GM04503 (cell line): ENCODE results near the gene CRISP1.
"Not testable (repeated sequence)": the region's sequence is repeated elsewhere in the genome, so short reads cannot be mapped to it uniquely, and the experiment has no call there.

Experiments used
- DNase-seq: peaks from one replicate; pipeline ENCODE4 v3.0.0-alpha.2; 2012; ENCODE audit warnings: low read depth

The CRISP1 gene, protein sequence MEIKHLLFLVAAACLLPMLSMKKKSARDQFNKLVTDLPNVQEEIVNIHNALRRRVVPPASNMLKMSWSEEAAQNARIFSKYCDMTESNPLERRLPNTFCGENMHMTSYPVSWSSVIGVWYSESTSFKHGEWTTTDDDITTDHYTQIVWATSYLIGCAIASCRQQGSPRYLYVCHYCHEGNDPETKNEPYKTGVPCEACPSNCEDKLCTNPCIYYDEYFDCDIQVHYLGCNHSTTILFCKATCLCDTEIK

DNA sequence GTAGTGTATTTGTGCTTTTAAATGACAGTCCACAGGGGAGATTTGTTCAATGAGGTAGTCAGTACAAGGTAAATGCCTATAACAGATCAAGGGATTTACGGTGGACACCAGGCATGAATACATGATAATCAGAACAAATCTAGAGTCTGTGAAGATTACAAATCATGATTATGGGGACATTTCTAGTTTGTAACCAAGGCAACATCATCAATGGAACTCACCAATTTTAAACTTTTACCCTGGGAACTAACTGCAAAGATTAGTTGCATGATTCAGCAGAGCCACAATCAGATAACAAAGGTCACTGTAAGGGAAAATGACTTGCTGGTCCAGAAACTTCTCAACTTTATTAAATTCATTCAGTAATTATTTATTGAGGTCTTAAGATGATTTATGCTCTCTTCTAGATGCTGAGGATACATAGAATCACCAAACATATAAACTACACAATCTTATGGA, at the start of gene CRISP1:
CRISP1 (minus strand) TSS at position 51 of the 459 bp plus-strand sequence. CDS start 9,135 bp downstream, outside the sequence.
- DNase-seq = no peak

DNA sequence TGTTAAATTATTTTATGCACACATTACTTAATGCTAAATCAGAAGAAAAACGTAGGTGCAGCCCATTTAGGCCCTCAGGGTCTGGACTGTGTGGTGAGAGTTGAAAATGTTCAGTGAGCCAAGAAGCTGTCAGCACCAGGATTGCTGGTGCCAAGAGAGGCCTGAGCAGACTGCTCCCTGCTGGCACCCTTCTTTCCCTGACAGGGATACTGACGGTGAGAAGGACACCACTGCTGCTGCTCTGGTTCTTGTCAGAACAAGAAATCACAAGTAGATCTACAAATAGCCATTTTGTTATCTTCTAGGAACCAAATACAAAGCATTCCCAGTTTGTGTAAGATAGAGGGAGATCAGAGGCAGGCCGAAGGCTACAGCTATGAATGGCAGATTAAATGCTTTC, 48.7 kb upstream of the CRISP1 start:
- no peak for DNase-seq

DNA sequence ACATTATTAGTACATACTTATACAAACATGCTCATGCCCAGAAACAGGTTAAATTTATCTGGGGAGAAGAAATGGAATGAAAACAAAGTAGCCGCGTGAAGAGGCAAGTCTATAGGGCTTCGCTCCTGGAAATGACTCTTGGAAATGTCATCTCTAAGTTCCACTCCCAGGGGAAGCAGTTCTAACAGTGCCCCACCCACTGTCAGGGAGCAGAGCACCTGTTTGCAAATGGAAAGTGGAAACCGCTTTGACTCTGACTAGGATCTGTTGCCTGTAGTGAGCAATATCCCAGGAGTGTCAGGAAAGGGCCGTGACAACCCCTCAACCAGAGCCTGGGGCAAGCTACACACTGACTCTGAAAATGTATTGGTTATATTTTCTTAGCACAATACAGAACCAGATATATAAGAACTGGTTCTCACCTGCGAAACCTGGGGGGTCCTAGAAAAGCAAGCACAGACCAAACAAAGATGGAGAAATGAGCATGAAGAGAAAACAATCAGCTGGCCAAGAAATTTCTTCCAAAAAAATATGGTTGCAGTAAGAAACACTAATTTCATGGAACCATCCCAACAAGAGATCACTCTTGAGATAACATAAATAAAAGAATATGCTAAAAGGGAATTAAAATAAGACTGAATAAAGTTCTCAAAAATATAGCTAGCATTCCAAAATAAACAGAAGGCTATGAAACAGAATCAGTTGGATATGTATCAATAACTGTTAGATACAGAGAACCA, 47.5 kb upstream of the CRISP1 start:
- DNase-seq = no peak

DNA sequence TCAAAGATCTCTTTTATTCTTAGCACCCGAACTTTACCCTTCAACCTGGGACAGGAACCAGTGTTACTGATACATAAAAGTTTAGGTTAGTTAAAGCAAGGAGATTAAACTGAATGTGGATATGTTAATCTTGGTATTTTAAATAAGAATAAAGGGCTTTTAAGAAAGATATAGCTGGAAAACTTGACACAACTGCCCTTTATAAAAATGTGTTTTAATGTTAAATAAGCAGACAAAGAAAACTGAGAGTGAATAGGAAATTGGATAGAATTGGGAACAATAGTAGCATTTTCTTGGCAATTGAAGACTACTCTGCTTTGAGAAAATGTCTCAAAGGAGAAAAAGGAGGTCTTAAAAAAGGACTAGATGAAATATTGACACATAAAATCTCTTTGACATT, 45.9 kb upstream of the CRISP1 start:
- no peak for DNase-seq

DNA sequence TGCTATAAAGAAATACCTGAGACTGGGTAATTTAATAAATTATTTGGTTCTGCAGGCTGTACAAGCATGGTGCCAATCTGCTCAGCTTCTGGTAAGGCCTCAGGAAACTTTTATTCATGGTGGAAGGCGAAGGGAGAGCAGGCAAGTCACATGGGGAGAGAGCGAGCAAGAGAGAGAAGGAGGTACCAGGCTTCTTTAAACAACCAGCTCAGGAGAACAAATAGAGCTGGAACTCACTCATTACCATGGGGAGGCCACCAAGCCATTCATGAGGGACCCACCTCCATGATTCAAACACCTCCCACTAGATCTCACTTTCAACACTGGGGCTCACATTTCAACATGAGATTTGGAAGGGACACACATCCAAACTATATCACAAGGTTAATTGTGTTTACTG, 44.9 kb upstream of the CRISP1 start:
- DNase-seq = no peak

DNA sequence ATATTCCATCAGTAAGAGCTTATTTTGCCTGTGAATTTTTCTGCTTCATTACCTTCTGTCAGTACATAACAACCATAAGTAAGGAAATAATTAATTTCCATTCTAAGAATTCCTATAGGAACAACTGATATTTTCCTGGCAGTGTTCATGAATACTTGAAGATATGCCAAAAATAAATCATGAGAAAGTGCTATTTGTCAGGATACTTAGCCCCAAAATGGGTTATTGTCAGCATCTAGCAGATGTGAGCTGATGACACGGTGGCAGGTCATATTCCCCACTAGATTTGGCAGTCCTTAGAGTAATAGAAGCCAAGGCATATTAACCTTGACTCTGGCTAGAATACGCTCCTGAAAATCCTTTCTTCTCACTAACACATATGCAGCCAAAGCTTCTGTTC, 43.2 kb upstream of the CRISP1 start:
- no peak for DNase-seq

DNA sequence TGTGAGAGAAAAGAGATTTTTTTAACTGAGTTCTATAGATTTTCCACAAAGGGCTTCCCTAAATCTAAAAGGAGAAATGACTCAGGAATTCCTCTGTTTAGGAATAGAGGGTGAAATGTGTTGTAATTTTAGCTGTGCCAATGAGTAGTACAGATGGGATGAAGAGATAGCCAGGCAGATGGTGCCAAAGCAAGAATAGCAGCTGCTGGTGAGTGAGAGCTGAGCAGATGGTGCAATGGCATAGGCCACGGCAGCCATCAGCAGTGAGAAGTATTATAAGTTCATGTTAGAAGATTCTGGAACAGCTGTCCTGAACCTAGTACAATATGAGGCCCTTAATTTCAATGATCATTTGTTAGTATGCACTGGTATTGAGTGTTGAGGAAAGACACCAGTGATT, 40.2 kb upstream of the CRISP1 start:
- no peak for DNase-seq

DNA sequence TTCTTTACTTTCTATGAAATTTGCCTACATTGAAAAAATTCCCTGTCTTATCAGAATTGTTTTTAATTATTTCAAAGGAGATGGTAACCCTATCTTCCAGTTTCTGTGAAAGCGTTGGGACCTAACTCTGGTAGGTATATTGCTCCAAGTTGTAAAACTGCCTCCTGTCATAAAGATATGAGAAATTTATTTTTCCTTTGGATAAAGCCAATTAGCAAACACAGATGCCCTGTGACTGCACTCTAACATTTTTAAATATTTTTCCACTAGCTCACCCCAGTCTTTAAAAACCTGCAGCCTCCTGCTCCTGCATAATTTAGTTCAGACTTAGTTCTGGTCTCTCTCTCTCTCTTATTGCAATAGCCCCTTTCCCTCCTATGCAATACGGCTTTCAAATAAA, 39.0 kb upstream of the CRISP1 start:
- DNase-seq = no peak

DNA sequence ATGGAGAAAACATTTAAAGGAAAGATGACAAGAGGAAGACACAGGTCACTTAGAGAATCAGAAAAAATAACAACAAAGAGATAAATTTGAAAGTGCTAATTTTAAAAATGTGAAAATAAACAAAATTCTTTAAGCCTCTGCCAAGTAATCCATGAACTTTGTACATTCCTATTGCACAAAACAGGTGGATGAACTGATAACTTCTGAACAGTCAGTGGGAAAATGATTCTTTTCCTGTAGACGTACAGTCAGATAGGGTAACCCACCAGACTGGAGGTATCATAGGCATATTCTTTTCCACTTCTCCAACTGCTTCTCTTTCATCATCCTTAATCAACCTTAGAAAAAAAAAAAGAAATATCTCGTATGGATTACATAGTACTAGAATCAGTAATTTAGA, 36.5 kb upstream of the CRISP1 start:
- no peak for DNase-seq

DNA sequence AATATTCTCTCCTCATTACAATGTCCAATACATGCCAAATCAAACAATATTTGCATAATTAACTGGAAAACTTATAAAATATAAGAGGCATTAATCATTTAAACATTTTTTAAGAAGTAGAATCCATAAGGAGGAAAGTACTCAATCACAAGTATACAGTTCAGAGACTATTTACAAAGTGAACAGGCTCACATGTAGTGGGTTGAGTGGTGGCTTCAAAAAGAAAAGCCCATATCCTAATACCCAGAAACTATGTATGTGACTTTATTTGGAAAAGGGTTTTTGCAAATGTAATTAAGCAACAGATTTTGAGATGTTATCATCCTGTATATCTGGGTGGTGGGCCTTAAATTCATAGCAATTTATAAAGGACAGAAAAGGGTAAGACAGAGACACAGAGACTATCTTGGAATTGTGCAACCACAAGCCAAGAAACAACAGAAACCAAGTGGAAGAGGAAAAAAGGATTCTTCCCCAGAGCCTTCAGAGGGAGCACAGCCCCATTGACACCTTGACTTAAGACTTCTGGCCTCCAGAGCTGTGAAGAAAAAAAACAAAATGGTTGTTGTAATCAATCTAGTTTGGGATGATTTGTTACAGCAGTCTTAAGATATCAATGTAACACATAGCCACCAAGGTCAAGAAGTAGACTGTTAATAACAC, 32.7 kb upstream of the CRISP1 start:
- no peak for DNase-seq

DNA sequence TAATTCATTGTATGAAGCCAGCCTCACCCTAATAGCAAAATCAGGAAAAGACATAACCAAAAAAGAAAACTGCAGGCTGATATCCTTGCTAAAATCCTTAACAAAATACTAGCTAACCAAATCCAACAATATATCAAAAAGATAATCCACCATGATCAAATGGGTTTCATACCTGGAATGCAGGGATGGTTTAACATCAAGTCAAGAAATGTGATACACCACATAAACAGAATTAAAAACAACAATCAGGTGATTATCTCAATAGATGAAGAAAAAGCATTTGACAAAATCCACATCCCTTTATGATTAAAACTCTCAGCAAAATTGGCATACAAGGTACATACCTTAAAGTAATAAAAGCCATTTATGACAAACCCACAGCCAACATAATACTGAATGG, 29.2 kb upstream of the CRISP1 start:
- DNase-seq = not testable (repeated sequence)

DNA sequence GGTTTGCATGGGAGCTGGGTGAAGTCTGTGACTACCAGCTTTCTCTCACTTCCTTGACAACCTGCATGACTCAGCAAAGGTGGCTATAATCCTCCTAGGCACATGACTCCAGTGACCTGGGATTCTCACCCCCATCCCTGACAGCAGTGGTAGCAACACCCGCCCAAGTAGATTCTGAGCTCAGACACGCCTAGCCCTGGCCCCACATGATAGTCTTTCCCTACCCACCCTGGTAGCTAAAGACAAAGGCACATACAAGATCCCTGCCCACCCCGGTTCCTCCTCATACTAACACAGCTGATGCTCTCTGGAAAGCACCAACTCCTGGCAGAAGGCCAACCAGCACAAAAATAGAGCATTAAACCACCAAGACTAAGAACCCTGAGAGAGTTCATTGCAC, 25.9 kb upstream of the CRISP1 start:
- DNase-seq = no peak

DNA sequence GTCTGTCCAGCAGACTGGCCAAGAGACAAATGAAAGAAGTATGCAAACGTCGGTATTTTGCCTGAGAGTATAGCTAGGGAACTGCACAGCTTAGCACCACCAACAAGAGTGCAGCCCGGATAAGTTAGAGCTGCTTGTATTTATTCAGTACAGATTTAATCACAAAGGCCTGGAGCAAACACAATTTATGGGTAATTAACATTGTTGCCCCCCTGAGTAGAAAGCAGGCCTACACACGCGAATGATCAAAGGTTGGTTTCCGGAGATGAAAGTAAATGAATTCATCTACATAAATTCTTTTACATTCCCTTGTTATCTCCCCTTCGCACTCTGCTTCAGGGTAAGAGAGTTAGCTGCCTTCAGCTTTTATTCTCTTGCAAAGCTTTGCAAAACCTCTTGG, 24.7 kb upstream of the CRISP1 start:
- no peak for DNase-seq

DNA sequence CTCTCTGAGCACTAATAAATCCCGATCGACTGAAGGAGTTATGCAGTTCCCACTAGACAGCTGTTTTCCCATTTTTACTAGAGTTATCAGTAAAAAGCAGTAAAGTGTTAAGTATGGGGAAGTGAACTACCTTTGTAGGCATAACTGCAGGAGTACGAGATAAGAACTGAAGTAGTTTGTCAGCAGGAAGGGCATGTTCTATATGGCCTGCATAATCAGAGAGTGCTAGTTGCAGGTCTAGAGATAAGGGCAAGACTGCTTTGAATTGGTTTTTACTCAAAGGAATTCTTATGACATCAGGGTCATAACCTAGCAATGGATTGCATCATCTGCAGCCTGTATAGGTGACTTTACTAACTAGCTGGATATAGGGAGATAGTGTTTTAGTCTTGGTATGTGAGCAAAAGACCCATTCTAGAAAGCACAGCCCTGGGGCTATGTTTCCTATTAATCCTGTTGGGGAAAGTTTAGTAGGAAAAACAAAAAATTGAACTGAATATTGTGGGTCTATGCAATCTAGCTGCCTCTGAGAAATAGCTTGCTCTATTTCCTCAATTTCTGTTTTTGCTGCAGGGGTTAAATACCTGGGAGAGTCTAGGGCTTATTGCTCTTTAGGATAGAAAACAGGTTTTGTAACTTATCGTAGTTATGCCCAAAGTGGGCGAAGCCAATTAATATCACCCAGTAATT, 22.6 kb upstream of the CRISP1 start:
- no peak for DNase-seq

DNA sequence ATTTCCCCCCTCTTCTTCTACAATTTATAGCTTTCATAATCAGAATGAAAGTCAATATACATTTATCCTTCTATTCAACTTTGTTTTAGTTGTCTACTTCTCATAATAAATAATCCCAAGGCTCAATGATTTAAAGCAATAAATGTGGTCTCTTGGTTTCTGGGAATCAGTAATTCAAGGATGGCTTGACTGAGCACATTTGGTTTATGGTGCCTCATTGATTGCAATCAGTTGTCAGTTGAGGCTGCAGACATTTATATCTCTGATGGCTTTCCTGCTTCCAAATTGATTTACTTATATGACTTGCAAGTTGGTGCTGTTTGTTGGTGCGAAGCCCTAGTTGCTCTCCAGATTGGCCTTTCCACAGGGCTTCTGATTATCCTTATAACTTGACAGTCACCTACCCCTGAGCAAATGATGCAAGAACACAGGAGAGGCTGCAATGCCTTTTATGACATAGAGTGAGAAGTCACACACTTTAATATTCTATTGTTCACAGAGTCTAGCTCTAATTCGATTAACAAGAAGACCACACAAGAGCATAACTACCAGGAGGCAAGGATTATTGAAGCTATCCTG, 2.7 kb upstream of the CRISP1 start:
- no peak for DNase-seq

DNA sequence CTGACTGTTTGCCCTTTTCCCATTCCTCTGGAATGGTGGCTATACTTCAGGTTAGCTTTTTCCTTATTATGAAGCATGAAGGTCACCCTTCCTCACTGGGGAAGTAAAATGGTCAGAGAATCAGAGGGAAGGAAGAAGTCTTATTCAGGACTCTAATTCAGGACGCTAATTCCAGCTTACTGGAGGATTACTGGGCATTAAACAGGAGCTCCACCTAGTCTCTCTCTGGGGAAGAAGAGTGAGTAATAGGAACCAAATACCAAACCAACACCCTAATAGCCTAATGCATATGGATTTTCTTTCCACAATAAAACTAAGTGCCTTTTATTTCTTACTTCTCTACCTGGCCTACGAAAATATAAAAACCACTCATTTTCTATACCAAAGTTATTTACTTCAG, 10.1 kb downstream of the CRISP1 start:
- DNase-seq = no peak

DNA sequence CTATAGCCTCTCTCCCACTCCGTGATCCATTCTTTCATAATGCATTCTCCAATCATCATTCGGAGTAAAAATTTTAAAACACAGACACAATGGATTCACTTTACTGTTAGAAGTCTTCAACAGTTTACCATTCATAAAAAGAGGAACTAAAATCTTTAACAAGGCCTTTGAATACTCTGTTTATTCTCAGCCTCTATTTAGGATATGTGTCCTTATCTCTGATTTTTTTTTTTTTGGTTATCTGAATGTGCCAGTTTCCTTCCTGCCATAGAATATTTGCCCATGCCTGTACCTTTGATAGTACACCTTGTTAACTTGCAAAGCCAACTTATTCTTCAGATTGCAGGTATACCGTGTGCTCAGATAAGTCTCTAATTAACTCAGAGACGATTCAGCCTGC, 11.1 kb downstream of the CRISP1 start:
- no peak for DNase-seq

DNA sequence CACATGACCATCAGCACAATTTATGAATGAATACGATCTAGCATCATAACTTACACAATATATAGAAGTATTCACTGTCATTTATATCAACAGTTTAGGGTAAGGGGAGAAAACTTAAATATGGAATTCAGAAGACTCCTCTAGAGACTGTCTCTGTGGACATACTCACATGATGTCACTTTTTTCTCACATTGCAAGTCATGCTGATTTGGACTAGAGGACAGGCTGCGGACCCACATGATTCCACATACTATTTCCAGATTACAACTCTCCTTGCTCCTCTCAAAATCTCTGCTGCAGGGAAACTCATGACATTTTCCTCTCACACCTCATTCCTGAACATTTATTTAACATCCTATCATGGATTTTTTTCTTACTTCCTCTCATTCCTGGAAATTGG, 13.4 kb downstream of the CRISP1 start:
- DNase-seq = no peak

DNA sequence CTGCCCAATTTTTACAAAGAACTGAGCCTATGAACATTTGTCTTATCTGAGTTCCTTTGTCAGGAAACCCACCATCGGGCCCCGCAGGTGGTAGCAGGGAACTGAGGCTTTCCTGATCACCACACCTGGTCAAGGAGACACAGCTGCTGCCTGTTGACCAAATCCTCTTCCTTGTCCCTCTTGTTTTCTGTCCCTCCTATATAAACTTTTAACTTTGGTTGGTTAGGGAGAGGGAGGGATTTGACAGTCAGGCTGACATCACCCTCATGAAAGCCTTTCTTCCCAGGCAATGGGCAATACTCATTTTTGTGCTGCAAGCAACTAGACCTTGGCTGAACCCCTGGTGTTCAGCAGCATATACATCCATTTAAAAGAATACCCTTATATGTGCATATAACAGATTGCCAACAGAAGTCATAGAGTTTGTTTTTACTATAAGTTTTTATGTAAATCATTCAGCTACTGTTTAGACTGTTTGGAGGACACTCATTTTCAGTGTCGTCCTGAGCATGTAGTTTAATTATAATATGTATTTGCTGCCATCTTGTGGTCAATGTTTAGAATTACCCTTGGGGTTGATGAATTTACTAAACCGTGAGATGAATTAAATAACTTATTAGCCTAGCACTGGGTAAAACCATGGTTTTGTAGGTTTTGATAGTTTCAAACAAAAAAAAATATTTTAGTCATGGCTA, 17.0 kb downstream of the CRISP1 start:
- DNase-seq = peak; percentile 7

DNA sequence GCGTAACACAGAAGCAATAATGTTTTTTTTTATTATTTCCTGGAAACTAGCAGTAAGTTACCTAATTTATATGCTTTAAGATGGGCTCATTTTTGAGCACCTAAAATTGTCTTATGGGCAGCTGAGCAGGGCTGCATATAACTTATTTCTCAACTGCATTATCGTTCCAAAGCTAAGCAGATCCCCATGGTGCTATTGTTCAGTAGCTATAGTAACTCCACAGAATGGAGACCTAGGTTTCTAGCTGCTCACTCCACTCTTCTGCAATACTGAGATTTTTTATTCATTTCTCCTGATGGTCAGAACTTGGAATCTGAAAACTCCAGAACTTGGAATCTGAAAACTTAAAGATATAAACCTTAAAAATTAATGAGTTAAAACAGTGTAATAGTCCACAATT, 18.7 kb downstream of the CRISP1 start:
- DNase-seq = no peak

DNA sequence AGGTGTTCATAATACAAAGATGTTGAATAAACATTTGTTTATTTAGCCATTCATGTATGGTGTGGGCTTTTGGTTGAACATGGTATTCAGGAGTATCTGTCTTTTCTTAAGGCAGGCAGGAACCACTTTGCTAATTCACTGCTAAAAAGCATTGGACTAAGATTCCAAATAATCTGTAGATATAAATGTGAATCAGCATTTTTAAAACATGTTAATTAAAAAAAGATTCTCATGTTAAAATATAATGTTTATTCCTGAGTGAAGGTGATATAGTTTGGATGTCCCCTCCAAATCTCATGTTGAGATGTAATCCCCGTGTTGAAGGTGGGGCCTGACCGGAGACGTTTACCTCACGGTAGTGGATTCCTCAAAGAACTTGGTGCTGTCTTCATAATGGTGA, 19.3 kb downstream of the CRISP1 start:
- no peak for DNase-seq

DNA sequence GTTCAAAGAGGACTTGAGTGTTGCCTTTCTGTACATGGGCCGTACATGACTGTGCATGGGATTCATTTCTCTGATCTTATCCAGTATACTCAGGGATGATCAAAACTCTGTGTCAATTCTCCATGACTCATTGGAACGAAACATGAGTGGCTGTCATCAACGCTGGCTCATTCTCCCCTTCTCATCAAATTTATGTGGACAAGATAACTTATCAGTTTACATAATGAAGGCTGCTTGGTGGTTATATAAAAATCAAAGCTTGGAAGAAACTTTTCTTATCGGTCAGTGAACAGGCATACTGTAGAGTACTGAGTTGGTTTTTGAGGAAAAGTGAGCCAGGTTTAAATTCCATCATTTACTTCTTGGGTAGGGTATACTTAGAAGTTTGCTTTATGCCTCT, 24.9 kb downstream of the CRISP1 start:
- DNase-seq = no peak
